ENCODE data around the gene AMIGO1. TPM values are rescaled to one million over a fixed set of nuclear protein-coding genes. Genes with fewer than 3 reads are reported as not detected.
A peak's percentile ranks its signal among the peaks of the same experiment; 100 is the strongest.

The AMIGO1 gene
- total RNA-seq, 1 experiment from 2014 or later = 3.7 TPM

DNA sequence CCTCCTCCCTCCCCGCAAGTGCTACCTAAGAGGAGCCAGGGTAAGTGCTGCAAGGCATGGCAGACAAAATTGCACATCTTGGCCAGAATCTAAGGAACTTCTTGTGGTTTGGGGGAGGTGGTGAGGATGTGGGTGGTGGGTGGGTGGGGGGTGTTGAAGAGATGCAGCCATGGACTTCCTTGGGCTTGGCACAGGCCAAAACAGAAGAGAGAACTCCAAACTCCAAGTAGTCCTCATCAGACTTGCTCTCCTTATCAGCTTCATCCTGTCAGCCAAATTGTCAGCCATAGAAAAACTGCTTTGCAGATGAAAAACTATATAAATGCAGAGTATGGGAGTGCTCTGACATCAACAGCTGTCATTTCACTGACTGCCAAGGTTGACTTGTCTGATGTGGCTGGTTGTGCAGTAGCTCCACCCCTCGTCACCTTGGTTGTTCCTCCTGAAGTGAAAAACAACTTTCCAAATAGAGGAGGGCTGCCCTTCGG, 7.1 kb downstream of the AMIGO1 start:
- DNase-seq (ENCODE audit: low read depth) = no peak

DNA sequence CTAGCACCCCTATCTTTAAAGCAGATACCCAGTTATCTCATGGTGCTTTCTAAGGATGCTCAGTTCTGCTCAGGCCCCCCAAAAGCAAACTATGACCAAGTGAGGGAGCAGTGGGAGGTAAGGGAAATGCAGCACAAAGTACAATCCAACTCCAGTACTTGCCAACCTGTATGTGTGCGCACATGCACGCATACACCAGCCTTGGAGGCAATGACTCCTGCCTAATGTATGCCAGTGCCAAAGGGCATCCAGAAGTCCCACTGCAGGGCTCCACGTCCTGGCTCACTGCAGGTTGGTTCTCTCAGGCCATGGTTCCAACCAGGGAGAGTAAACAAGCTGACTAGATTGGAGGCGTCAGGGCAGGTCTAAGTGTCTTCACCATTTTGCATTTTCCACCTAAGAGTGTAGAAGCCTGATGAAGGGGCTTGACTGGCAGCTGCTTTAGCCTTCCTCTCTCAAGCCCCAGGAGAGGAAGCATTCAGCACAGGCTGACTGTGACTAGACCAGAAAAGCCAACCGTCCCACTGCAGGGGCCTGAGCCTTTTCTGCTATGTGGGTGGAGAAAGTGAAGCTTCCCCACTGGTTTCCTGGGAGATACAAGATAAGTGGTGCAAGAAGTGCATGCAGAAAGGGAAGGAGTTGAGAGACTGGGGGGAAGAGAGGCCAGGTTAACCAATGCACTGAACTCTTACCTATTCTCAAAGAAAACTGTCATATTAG, 7.7 kb downstream of the AMIGO1 start:
- DNase-seq (ENCODE audit: low read depth) = no peak

- DNase-seq (ENCODE audit: low read depth) = no peak
Measured at GRCh38 chr1:109500941-109501381, 8.6 kb downstream of the AMIGO1 start.

GRCh38 chr1:109499661-109500536, 9.6 kb downstream of the AMIGO1 start:
- peak; percentile 53 for DNase-seq (ENCODE audit: low read depth)

DNA sequence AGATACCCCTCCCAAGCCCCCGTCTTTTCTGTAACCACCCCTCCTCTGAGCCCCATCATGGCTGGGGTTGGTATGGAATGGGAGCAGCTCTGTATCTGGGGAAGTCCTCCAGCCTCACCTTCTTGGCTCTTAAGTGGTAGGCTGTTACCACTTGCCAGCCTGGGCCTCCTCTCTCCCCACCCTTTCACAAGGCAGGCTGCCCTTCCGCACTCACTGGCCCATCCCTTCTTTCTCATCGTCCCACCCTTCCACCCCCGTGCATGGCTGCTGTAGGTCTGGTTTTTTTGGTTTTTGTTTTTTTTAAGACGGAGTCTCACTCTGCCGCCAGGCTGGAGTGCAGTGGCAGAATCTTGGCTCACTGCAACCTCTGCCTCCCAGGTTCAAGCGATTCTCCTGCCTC, 10.4 kb downstream of the AMIGO1 start:
- no peak for DNase-seq (ENCODE audit: low read depth)

DNA sequence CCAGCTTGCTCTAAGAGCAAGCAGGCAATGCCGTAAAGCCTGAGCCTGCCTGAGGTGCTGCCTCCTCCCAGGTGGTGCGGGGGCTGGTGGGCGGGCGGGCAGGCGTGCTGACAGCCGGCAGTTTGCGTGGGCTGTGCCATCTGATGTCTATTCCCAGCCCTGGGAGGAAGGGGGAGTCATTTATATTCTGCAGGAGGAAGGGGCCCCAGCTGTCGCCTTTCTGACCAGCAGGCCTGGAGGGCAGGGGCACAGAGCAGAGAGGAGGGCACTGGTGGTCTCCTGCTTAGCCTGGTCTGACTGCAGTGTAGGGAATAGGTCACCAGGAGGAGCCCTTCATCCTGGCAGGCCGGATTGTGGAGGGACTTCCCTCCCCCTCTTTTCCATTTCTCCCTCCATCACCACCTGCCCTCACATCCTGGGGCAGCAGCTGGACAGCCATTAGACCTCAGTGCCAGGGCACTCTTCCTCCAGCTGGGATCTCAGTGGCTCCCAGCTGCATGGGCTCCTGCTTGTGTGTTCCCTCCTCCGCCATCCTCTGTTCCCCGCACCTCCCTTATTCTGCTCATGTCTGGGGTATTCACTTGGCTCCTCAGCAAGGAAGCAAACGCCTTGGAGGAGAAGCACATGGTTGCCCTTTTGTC, 11.2 kb downstream of the AMIGO1 start:
- DNase-seq (ENCODE audit: low read depth) = peak; percentile 47

GRCh38 chr1:109497449-109498160, 11.9 kb downstream of the AMIGO1 start:
- no peak for DNase-seq (ENCODE audit: low read depth)

GRCh38 chr1:109495738-109496137, 13.8 kb downstream of the AMIGO1 start:
- DNase-seq (ENCODE audit: low read depth) = no peak

DNA sequence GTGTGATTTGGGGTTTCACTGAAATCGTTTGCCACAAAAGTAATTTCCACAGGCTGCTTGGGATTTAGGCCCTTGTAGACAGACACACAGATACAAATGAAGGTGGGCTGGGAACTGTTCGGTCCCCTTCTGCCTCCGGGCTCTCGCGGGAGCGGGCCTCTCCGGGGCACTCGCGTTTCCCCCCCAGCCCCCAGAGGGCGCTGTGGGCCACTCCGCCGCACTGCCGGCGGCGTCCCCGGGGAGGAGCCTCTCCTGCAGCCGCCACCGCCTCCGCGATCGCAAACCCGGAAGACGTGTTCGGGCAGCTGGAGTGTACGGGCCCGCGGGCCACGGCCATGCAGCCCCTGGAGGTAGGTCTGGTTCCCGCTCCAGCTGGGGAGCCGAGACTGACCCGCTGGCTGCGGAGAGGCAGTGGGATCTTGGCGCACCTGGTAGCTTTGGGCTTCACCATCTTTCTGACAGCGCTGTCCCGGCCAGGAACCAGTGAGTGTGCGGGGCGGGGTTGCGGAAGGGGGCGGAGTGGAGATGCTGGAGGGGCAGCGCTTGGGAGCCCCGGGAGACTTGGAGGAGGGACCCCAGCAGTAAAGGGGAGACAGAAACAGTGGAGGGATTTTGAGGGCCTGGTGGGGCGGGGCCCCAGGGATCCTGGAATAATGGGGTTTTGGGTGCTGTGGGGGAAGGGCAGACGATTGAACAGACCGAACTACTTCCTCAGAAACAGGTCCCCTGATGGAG, 15.6 kb downstream of the AMIGO1 start, which contains the start of gene CYB561D1:
TSS of gene CYB561D1 (plus strand) at position 290 of the 735 bp plus-strand sequence. CDS start at position 336, 46 bp downstream.
- peak; percentile 95 for DNase-seq (ENCODE audit: low read depth)

- no peak for DNase-seq (ENCODE audit: low read depth)
Measured at GRCh38 chr1:109493227-109493626, 16.3 kb downstream of the AMIGO1 start.

DNA sequence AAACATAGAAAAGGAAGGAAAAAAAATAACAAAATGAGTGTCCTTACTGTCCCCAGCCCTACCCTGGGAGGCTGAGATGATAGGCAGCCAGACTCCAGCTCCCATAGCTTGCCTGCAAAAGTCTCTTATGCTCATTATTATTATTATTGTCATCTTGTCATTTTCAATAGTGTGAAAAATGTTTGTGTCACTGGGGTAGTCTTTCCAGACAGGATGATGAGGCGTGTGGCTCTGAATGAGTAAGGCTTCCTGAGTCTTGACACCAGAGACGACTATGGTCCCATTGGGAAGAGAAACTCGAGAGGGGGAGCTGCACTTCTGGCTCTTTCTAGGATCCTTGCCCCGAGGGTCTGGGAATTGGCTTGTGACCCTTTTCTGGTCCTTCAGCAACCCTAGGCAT, 16.7 kb downstream of the AMIGO1 start:
- DNase-seq (ENCODE audit: low read depth) = no peak

GRCh38 chr1:109491372-109491771, 18.2 kb downstream of the AMIGO1 start:
- no peak for DNase-seq (ENCODE audit: low read depth)

DNA sequence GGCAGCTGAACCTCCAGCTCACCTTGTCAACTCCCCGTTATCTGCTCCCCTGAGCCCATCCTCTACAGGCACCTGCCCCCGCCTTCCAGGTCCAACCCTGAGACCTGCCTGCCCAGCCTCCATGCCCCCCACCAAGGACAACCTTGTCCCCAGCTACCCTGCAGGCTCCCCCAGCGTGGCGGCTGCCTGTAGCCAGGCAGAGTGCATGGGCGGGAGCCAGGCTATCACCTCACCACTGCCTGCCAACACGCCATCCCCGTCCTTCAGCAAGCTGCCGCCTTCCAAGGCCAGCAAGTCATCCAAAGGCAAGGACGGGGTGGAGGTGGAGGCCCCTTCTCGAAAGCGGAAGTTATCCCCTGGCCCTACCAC, 18.6 kb downstream of the AMIGO1 start:
- DNase-seq (ENCODE audit: low read depth) = no peak

DNA sequence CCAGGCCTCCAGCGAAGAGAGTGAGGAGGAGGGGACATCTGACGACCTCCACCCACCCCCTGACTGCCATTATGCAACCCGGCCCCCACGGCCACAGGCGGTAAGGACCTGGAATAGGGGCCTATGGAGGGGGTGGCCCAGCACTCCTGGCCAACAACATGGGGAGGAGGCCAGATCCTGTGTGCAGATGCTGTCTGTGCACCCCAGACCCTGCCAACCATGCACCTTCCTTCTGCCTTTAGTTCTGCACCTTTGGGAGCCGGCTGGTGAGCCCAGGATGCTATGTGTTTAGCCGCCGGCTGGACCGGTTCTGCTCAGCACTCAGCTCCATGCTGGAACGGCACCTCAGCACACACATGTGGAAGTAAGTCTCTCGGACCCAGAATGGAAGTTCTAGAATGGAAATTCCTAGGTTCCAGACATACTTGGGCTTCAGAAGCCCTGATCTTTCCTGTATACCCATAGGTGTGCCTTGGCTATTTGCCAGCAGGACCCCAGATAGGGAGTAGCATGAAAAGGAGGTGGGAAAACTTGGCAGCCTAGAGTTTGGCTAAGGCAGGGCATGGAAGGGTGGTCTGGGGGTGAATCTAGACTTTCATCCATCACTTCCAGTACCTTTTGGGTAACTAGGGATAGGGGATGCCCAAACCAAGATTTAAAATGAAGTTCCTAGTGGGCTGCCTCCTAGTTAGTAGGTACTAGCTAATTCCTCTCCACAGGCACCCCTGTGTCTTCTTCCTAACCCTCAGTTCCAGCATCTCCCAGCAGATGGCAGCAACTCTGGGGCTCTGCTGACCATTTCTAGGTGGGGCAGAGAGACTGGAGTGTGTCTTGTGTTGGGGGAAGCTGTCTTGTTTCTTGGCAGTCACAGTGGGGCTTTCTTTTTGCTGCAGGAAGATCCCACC, 19.2 kb downstream of the AMIGO1 start:
- peak; percentile 69 for DNase-seq (ENCODE audit: low read depth)

DNA sequence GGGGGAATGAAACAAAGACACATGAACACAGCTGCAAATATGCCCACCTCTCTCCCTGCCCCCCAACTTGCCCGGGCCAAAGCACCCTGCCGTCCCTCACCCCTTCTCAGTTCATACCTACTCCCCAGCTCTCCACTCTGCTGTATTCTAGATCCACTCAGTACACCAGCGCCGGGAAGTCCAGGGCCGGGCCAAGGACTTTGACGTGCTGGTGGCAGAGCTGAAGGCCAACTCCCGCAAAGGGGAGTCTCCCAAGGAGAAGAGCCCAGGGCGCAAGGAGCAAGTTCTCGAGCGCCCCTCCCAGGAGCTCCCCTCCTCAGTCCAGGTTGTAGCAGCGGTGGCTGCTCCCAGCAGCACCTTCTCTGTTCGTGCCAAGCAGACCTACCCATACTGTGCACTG, 20.8 kb downstream of the AMIGO1 start:
- no peak for DNase-seq (ENCODE audit: low read depth)

GRCh38 chr1:109488201-109488600, 21.3 kb downstream of the AMIGO1 start:
- DNase-seq (ENCODE audit: low read depth) = no peak

- DNase-seq (ENCODE audit: low read depth) = no peak
Measured at GRCh38 chr1:109487261-109487660, 22.3 kb downstream of the AMIGO1 start.

DNA sequence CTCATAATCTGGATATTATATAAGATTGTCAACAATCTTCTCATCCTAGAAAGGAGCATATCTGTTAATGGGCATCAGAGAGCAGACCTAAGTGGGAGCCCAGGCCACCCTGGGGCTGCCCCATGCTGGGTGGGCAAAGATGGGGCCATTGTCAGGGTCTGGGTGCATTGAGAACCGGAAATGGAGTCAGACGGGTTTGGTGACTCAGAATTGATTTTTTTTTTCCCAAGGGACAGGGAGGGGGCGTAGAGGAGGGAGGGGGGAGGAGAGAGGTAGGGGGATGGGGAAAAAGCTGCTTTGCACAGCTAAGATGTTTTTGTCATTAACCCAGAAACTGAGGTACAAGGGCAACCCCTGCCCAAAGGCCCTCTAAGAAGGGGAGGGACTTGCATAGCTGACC, 24.5 kb downstream of the AMIGO1 start:
- peak; percentile 64 for DNase-seq (ENCODE audit: low read depth)

- no peak for DNase-seq (ENCODE audit: low read depth)
Measured at GRCh38 chr1:109484519-109484975, 25.0 kb downstream of the AMIGO1 start.
